Liver (tissue), 3 donors: Measurements from ENCODE around the gene COMMD4.

Experiments
- FOXA1 ChIP-seq: IDR thresholded peaks from 2 replicates; pipeline ENCODE4 v1.6.1; 2016; ENCODE audit warnings: antibody characterized with exemption
- FOXA2 ChIP-seq: IDR thresholded peaks from 2 replicates; pipeline ENCODE4 v1.6.1; 2016; ENCODE audit warnings: antibody characterized with exemption
- GABPA ChIP-seq, 2 donors: IDR thresholded peaks in 1 of 2; conservative IDR thresholded peaks in 1 of 2; 2 replicates each; pipeline ENCODE4 v1.6.1; 2016; ENCODE audit warnings: antibody characterized with exemption in 2 of 2, mild to moderate bottlenecking in 1 of 2, moderate library complexity in 1 of 2
- JUND ChIP-seq, 2 donors: IDR thresholded peaks; 2 replicates each; pipeline ENCODE4 v1.6.1; 2016; ENCODE audit warnings: antibody characterized with exemption in 2 of 2
- NR2F2 ChIP-seq: IDR thresholded peaks from 2 replicates; pipeline ENCODE4 v1.6.1; 2016; ENCODE audit warnings: antibody characterized with exemption
- RAD21 ChIP-seq, 2 donors: IDR thresholded peaks; 2 replicates each; pipeline ENCODE4 v1.6.1; 2016; ENCODE audit warnings: antibody characterized with exemption in 2 of 2, mild to moderate bottlenecking in 2 of 2
- RXRA ChIP-seq, 2 donors: IDR thresholded peaks; 2 replicates each; pipeline ENCODE4 v1.6.1; 2017 to 2018; ENCODE audit warnings: antibody characterized with exemption in 2 of 2, mild to moderate bottlenecking in 1 of 2
- TAF1 ChIP-seq: conservative IDR thresholded peaks from 2 replicates; pipeline ENCODE4 v1.6.1; 2016; ENCODE audit warnings: antibody characterized with exemption, mild to moderate bottlenecking
- YY1 ChIP-seq: IDR thresholded peaks from 2 replicates; pipeline ENCODE4 v1.6.1; 2016; ENCODE audit warnings: antibody characterized with exemption, mild to moderate bottlenecking
- ZBTB33 ChIP-seq: IDR thresholded peaks from 2 replicates; pipeline ENCODE4 v1.6.1; 2016; ENCODE audit warnings: antibody characterized with exemption
- TF ChIP-seq, protein P1 (sequence below): fragments of 150-350 bp; IDR thresholded peaks from 2 replicates; pipeline ENCODE4 v1.5.1; 2017; ENCODE audit warnings: improper control_type of control experiment, low read depth, low read length; ENCODE audit not compliant: missing input control
- TF ChIP-seq, protein P2 (sequence below): IDR thresholded peaks from 2 replicates; pipeline ENCODE4 v1.6.1; 2016; ENCODE audit warnings: antibody characterized with exemption, mild to moderate bottlenecking
- TF ChIP-seq, protein P3 (sequence below): IDR thresholded peaks from 2 replicates; pipeline ENCODE4 v1.6.1; 2016; ENCODE audit warnings: antibody characterized with exemption
- donor health status: healthy.
- donor health status: healthy.

DNA sequence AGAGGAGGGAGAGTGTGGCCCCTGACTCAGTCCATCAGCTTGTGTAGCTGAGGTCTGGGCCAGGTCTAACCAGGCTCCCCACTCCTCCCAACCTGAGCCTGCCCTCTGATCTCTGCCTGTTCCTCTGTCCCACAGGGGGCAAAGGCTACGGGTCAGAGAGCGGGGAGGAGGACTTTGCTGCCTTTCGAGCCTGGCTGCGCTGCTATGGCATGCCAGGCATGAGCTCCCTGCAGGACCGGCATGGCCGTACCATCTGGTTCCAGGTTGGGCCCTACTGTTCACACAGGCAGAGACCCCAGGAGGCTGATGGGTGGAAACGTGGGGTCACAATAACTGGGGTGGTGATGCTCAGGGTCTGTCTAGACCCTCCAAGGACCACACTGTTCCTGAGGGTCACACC lies 17.7 kb downstream of the COMMD4 start:
- no peak for TF ChIP-seq RAD21 (IDR thresholded peaks at IDR 0.05)
- TF ChIP-seq, protein P1, sequence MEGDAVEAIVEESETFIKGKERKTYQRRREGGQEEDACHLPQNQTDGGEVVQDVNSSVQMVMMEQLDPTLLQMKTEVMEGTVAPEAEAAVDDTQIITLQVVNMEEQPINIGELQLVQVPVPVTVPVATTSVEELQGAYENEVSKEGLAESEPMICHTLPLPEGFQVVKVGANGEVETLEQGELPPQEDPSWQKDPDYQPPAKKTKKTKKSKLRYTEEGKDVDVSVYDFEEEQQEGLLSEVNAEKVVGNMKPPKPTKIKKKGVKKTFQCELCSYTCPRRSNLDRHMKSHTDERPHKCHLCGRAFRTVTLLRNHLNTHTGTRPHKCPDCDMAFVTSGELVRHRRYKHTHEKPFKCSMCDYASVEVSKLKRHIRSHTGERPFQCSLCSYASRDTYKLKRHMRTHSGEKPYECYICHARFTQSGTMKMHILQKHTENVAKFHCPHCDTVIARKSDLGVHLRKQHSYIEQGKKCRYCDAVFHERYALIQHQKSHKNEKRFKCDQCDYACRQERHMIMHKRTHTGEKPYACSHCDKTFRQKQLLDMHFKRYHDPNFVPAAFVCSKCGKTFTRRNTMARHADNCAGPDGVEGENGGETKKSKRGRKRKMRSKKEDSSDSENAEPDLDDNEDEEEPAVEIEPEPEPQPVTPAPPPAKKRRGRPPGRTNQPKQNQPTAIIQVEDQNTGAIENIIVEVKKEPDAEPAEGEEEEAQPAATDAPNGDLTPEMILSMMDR: no peak
- TF ChIP-seq FOXA2: no peak
- TF ChIP-seq, protein P2, sequence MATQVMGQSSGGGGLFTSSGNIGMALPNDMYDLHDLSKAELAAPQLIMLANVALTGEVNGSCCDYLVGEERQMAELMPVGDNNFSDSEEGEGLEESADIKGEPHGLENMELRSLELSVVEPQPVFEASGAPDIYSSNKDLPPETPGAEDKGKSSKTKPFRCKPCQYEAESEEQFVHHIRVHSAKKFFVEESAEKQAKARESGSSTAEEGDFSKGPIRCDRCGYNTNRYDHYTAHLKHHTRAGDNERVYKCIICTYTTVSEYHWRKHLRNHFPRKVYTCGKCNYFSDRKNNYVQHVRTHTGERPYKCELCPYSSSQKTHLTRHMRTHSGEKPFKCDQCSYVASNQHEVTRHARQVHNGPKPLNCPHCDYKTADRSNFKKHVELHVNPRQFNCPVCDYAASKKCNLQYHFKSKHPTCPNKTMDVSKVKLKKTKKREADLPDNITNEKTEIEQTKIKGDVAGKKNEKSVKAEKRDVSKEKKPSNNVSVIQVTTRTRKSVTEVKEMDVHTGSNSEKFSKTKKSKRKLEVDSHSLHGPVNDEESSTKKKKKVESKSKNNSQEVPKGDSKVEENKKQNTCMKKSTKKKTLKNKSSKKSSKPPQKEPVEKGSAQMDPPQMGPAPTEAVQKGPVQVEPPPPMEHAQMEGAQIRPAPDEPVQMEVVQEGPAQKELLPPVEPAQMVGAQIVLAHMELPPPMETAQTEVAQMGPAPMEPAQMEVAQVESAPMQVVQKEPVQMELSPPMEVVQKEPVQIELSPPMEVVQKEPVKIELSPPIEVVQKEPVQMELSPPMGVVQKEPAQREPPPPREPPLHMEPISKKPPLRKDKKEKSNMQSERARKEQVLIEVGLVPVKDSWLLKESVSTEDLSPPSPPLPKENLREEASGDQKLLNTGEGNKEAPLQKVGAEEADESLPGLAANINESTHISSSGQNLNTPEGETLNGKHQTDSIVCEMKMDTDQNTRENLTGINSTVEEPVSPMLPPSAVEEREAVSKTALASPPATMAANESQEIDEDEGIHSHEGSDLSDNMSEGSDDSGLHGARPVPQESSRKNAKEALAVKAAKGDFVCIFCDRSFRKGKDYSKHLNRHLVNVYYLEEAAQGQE: no peak
- TF ChIP-seq ZBTB33: no peak
- peak; percentile 82 to 84 for TF ChIP-seq RXRA (IDR thresholded peaks at IDR 0.05)
- no peak for TF ChIP-seq JUND (IDR thresholded peaks at IDR 0.05)
- TF ChIP-seq TAF1: no peak
- no peak for TF ChIP-seq YY1
- TF ChIP-seq NR2F2: peak; percentile 90
- TF ChIP-seq FOXA1: no peak
- no peak for TF ChIP-seq GABPA (IDR thresholded peaks at IDR 0.05 in 1 of 2, conservative IDR thresholded peaks at IDR 0.05 in 1 of 2)
- TF ChIP-seq, protein P3, sequence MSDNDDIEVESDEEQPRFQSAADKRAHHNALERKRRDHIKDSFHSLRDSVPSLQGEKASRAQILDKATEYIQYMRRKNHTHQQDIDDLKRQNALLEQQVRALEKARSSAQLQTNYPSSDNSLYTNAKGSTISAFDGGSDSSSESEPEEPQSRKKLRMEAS: no peak
